Skeletal muscle satellite cell (primary cell): ENCODE data around the gene CCDC185.

Source experiments
- H3K27me3 ChIP-seq: 2 replicates; pipeline ENCODE4 v1.7.0; 2013; ENCODE audit warnings: low read length; ENCODE audit not compliant: control insufficient read depth, insufficient read depth
- H3K36me3 ChIP-seq: 2 replicates; pipeline ENCODE4 v1.7.0; 2013; ENCODE audit warnings: mild to moderate bottlenecking, control low read depth, low read length; ENCODE audit not compliant: insufficient read depth
- H3K4me1 ChIP-seq: 2 replicates; pipeline ENCODE4 v1.7.0; 2013; ENCODE audit warnings: low read length; ENCODE audit not compliant: control insufficient read depth, insufficient read depth
- H3K4me2 ChIP-seq: 2 replicates; pipeline ENCODE4 v1.7.0; 2013; ENCODE audit warnings: mild to moderate bottlenecking, low read length
- H3K4me3 ChIP-seq: 2 replicates; pipeline ENCODE4 v1.7.0; 2013; ENCODE audit warnings: low read length
- H3K9ac ChIP-seq: 2 replicates; pipeline ENCODE4 v1.7.0; 2013; ENCODE audit warnings: mild to moderate bottlenecking, low read depth, low read length, moderate library complexity
- H3K9me3 ChIP-seq: replicated peaks from 2 replicates; pipeline ENCODE4 v1.7.0; 2013; ENCODE audit warnings: mild to moderate bottlenecking, control low read depth, low read length

Gene CCDC185

GRCh38 chr1:223355699-223356098 lies 37.5 kb upstream of the CCDC185 start:
- H3K9me3 ChIP-seq: no peaks in the 10 kb centered on the region
- H3K36me3 ChIP-seq: no peaks in the 10 kb centered on the region
- no peak overlapping the region for H3K4me3 ChIP-seq
- H3K4me1 ChIP-seq: no peaks in the 10 kb centered on the region
- peaks cover 73% of the 10 kb centered on the region for H3K27me3 ChIP-seq
- no peak overlapping the region for H3K4me2 ChIP-seq
- no peak overlapping the region for H3K9ac ChIP-seq

GRCh38 chr1:223358826-223359225 lies 34.4 kb upstream of the CCDC185 start:
- Histone ChIP-seq H3K27me3 (peaks cover 76% of the 10 kb centered on the region), H3K9ac (no peak overlapping the region), H3K4me2 (no peak overlapping the region), H3K9me3 (no peaks in the 10 kb centered on the region), H3K4me1 (peaks cover 8% of the 10 kb centered on the region), H3K36me3 (no peaks in the 10 kb centered on the region), H3K4me3 (no peak overlapping the region)

GRCh38 chr1:223363057-223363855 lies 30.0 kb upstream of the CCDC185 start:
- no peaks in the 10 kb centered on the region for H3K36me3 ChIP-seq
- H3K9me3 ChIP-seq: no peaks in the 10 kb centered on the region
- peaks cover 9% of the 10 kb centered on the region for H3K4me1 ChIP-seq
- H3K27me3 ChIP-seq: peaks cover 71% of the 10 kb centered on the region
- H3K4me2 ChIP-seq: peak overlapping the region; percentile 81
- peak overlapping the region; percentile 55 for H3K4me3 ChIP-seq
- no peak overlapping the region for H3K9ac ChIP-seq

- H3K4me3 ChIP-seq: peak within 1 kb of the TSS; percentile 55
- peaks cover 64% of the 10 kb centered on the region for H3K27me3 ChIP-seq
- H3K4me2 ChIP-seq: peak within 1 kb of the TSS; percentile 81
- peaks cover 9% of the 10 kb centered on the region for H3K4me1 ChIP-seq
- H3K9me3 ChIP-seq: no peaks in the 10 kb centered on the region
- H3K36me3 ChIP-seq: no peaks in the 10 kb centered on the region
- H3K9ac ChIP-seq: no peak within 1 kb of the TSS
Measured at GRCh38 chr1:223363856-223364684, 29.1 kb upstream of the CCDC185 start, which contains the start of gene SUSD4. SUSD4 (minus strand) TSS chr1:223364176; CDS start chr1:223363425, 751 bp downstream.

- no peak overlapping the region for H3K4me3 ChIP-seq
- peaks cover 9% of the 10 kb centered on the region for H3K4me1 ChIP-seq
- no peaks in the 10 kb centered on the region for H3K36me3 ChIP-seq
- no peak overlapping the region for H3K9ac ChIP-seq
- peaks cover 57% of the 10 kb centered on the region for H3K27me3 ChIP-seq
- H3K9me3 ChIP-seq: no peaks in the 10 kb centered on the region
- peak overlapping the region; percentile 58 for H3K4me2 ChIP-seq
Measured at GRCh38 chr1:223364685-223365382, 28.4 kb upstream of the CCDC185 start.

- H3K4me2 ChIP-seq: no peak overlapping the region
Measured at GRCh38 chr1:223374064-223374610, 19.1 kb upstream of the CCDC185 start.

GRCh38 chr1:223378754-223379153 lies 14.5 kb upstream of the CCDC185 start:
- Histone ChIP-seq H3K4me2 (no peak overlapping the region), H3K9me3 (no peaks in the 10 kb centered on the region), H3K36me3 (no peaks in the 10 kb centered on the region), H3K4me3 (no peak overlapping the region), H3K27me3 (peaks cover 11% of the 10 kb centered on the region), H3K9ac (no peak overlapping the region), H3K4me1 (no peaks in the 10 kb centered on the region)

More at GRCh38 chr1:223374064-223374610, 19.1 kb upstream of the CCDC185 start:
- Histone ChIP-seq H3K27me3 (no peaks in the 10 kb centered on the region), H3K9ac (no peak overlapping the region), H3K9me3 (no peaks in the 10 kb centered on the region), H3K4me1 (no peaks in the 10 kb centered on the region), H3K36me3 (no peaks in the 10 kb centered on the region), H3K4me3 (no peak overlapping the region)

GRCh38 chr1:223386013-223386412 lies 7.2 kb upstream of the CCDC185 start:
- Histone ChIP-seq H3K4me3 (no peak overlapping the region), H3K4me1 (no peaks in the 10 kb centered on the region), H3K36me3 (no peaks in the 10 kb centered on the region), H3K27me3 (peaks cover 39% of the 10 kb centered on the region), H3K9ac (no peak overlapping the region), H3K4me2 (no peak overlapping the region), H3K9me3 (no peaks in the 10 kb centered on the region)

- Histone ChIP-seq H3K9ac (no peak overlapping the region), H3K9me3 (no peaks in the 10 kb centered on the region), H3K4me3 (no peak overlapping the region), H3K27me3 (peaks cover 64% of the 10 kb centered on the region), H3K4me1 (no peaks in the 10 kb centered on the region), H3K4me2 (no peak overlapping the region), H3K36me3 (no peaks in the 10 kb centered on the region)
Measured at GRCh38 chr1:223390618-223391017, 2.6 kb upstream of the CCDC185 start.

- no peaks in the 10 kb centered on the region for H3K36me3 ChIP-seq
- H3K9me3 ChIP-seq: no peaks in the 10 kb centered on the region
- no peak overlapping the region for H3K4me3 ChIP-seq
- H3K9ac ChIP-seq: no peak overlapping the region
- H3K27me3 ChIP-seq: peaks cover 50% of the 10 kb centered on the region
- no peaks in the 10 kb centered on the region for H3K4me1 ChIP-seq
- H3K4me2 ChIP-seq: no peak overlapping the region
Measured at GRCh38 chr1:223394242-223394641, 1.0 kb downstream of the CCDC185 start.

- Histone ChIP-seq H3K4me1 (no peaks in the 10 kb centered on the region), H3K9ac (no peak overlapping the region), H3K4me3 (no peak overlapping the region), H3K36me3 (no peaks in the 10 kb centered on the region), H3K9me3 (no peaks in the 10 kb centered on the region), H3K27me3 (peaks cover 48% of the 10 kb centered on the region), H3K4me2 (no peak overlapping the region)
Measured at GRCh38 chr1:223394706-223395105, 1.5 kb downstream of the CCDC185 start.
